Measurements from ENCODE around the gene LEPR. TPM values are rescaled to one million over a fixed set of nuclear protein-coding genes. Genes with fewer than 3 reads are reported as not detected.

LEPR gene
- total RNA-seq, 4 donors from 2014 or later = 5.1 to 12.9 (median 11.0) TPM

- TF ChIP-seq POLR2A (IDR thresholded peaks at IDR 0.05) (no peak), CTCF (IDR thresholded peaks at IDR 0.05) (no peak)
- intact Hi-C loops (cut with DNase I; ENCODE audit: low total_unique reads) = no loop called here
- no peak for DNase-seq (ENCODE audit: low spot score in 2 of 2)
- 94 to 96% methylated on average over 2 of the region's 2 CpGs for WGBS, 2 donors
- no peak overlapping the region for H3K4me3 ChIP-seq (ENCODE audit: low read depth, poor library complexity, severe bottlenecking)
Measured at GRCh38 chr1:65429078-65429477, 8.6 kb downstream of the LEPR start.

GRCh38 chr1:65429806-65430205, 9.3 kb downstream of the LEPR start:
- TF ChIP-seq POLR2A (IDR thresholded peaks at IDR 0.05) (no peak), CTCF (IDR thresholded peaks at IDR 0.05) (no peak)
- intact Hi-C loops (cut with DNase I; ENCODE audit: low total_unique reads) = no loop called here
- no peak for DNase-seq (ENCODE audit: low spot score in 2 of 2)
- H3K4me3 ChIP-seq (ENCODE audit: low read depth, poor library complexity, severe bottlenecking) = no peak overlapping the region
- WGBS, 2 donors = 55 to 56% methylated on average over 7 of the region's 7 CpGs

- DNase-seq (ENCODE audit: low spot score in 2 of 2) = no peak
- H3K4me3 ChIP-seq (ENCODE audit: low read depth, poor library complexity, severe bottlenecking) = no peak overlapping the region
- TF ChIP-seq POLR2A (IDR thresholded peaks at IDR 0.05) (no peak), CTCF (IDR thresholded peaks at IDR 0.05) (no peak)
- intact Hi-C loops (cut with DNase I; ENCODE audit: low total_unique reads) = no loop called here
- 50 to 65% methylated on average over 1 of the region's 1 CpG for WGBS, 2 donors
Measured at GRCh38 chr1:65431111-65431705, 10.7 kb downstream of the LEPR start.

GRCh38 chr1:65432918-65433317, 12.4 kb downstream of the LEPR start:
- intact Hi-C loops (cut with DNase I; ENCODE audit: low total_unique reads) = no loop called here
- H3K4me3 ChIP-seq (ENCODE audit: low read depth, poor library complexity, severe bottlenecking) = no peak overlapping the region
- no peak for DNase-seq (ENCODE audit: low spot score in 2 of 2)
- TF ChIP-seq POLR2A (IDR thresholded peaks at IDR 0.05) = no peak
- no peak for TF ChIP-seq CTCF (IDR thresholded peaks at IDR 0.05)
- WGBS, 2 donors = 78 to 81% methylated on average over 8 of the region's 8 CpGs

GRCh38 chr1:65434255-65434654, 13.8 kb downstream of the LEPR start:
- WGBS, 2 donors = 91 to 94% methylated on average over 1 of the region's 1 CpG
- intact Hi-C loops (cut with DNase I; ENCODE audit: low total_unique reads) = no loop called here
- H3K4me3 ChIP-seq (ENCODE audit: low read depth, poor library complexity, severe bottlenecking) = no peak overlapping the region
- TF ChIP-seq CTCF (IDR thresholded peaks at IDR 0.05) (no peak), POLR2A (IDR thresholded peaks at IDR 0.05) (no peak)
- no peak for DNase-seq (ENCODE audit: low spot score in 2 of 2)

GRCh38 chr1:65434760-65435159, 14.3 kb downstream of the LEPR start:
- H3K4me3 ChIP-seq (ENCODE audit: low read depth, poor library complexity, severe bottlenecking) = no peak overlapping the region
- intact Hi-C loops (cut with DNase I; ENCODE audit: low total_unique reads) = no loop called here
- TF ChIP-seq POLR2A (IDR thresholded peaks at IDR 0.05) (no peak), CTCF (IDR thresholded peaks at IDR 0.05) (no peak)
- 68 to 69% methylated on average over 3 of the region's 3 CpGs for WGBS, 2 donors
- DNase-seq (ENCODE audit: low spot score in 2 of 2) = no peak

All from lower leg skin (tissue), 4 donors.